Uterus (tissue), 2 donors: ENCODE data around the gene DPP6.

ENCODE experiments used
- CTCF ChIP-seq, 4 experiments: fragments of 200-600 bp in 2 of 4; fragments of 450-650 bp in 2 of 4; sonication (generic) in 2 of 4; IDR thresholded peaks; one replicate each; pipeline ENCODE4 v1.5.1; 2016 to 2019; ENCODE audit warnings: antibody characterized with exemption in 4 of 4, mild to moderate bottlenecking in 2 of 4, moderate library complexity in 1 of 4
- POLR2A ChIP-seq, 2 donors: fragments of 450-650 bp; IDR thresholded peaks; one replicate each; pipeline ENCODE4 v1.6.1; 2016; ENCODE audit warnings: antibody characterized with exemption in 2 of 2, mild to moderate bottlenecking in 1 of 2, moderate library complexity in 1 of 2

GRCh38 chr7:154450451-154450850 lies 398.3 kb downstream of the DPP6 start:
- no peak for TF ChIP-seq CTCF (IDR thresholded peaks at IDR 0.05)
- TF ChIP-seq POLR2A (IDR thresholded peaks at IDR 0.05), result no peak
